Neural progenitor cell (in vitro differentiated cells): ENCODE data around the gene RSPH10B2. TPM values are rescaled to one million over a fixed set of nuclear protein-coding genes. Genes with fewer than 3 reads are reported as not detected.
A peak's percentile ranks its signal among the peaks of the same experiment; 100 is the strongest.
"Not testable (repeated sequence)": the region's sequence is repeated elsewhere in the genome, so short reads cannot be mapped to it uniquely, and the experiment has no call there.

Experiments used
- DNase-seq: peaks from one replicate; pipeline ENCODE4 v3.0.0-alpha.2; 2016; ENCODE audit warnings: low spot score
- H2AFZ ChIP-seq: fragments of 200-600 bp; sonication (generic); replicated peaks from 2 replicates; pipeline ENCODE4 v1.6.1; 2016; ENCODE audit warnings: antibody characterized with exemption
- H3F3A ChIP-seq: fragments of 200-600 bp; sonication (generic); 2 replicates; pipeline ENCODE4 v1.6.1; 2016; ENCODE audit warnings: antibody characterized with exemption, low read depth
- H3K27ac ChIP-seq: fragments of 200-600 bp; sonication (generic); 2 replicates; pipeline ENCODE4 v1.5.1; 2016; ENCODE audit warnings: mild to moderate bottlenecking
- H3K27me3 ChIP-seq: fragments of 200-600 bp; sonication (generic); 2 replicates; pipeline ENCODE4 v1.6.1; 2016; ENCODE audit warnings: mild to moderate bottlenecking, moderate library complexity
- H3K36me3 ChIP-seq: fragments of 200-600 bp; sonication (generic); 2 replicates; pipeline ENCODE4 v1.5.1; 2016
- H3K4me1 ChIP-seq: fragments of 200-600 bp; sonication (generic); 2 replicates; pipeline ENCODE4 v1.6.1; 2016; ENCODE audit warnings: mixed run types
- H3K4me2 ChIP-seq: fragments of 200-600 bp; sonication (generic); 2 replicates; pipeline ENCODE4 v1.6.1; 2016
- H3K4me3 ChIP-seq: fragments of 200-600 bp; sonication (generic); 2 replicates; pipeline ENCODE4 v1.5.1; 2016
- H3K79me2 ChIP-seq: fragments of 200-600 bp; sonication (generic); 2 replicates; pipeline ENCODE4 v1.6.1; 2016; ENCODE audit warnings: low read depth
- H3K9ac ChIP-seq: fragments of 200-600 bp; sonication (generic); 2 replicates; pipeline ENCODE4 v1.6.1; 2016
- H3K9me3 ChIP-seq: fragments of 200-600 bp; sonication (generic); 2 replicates; pipeline ENCODE4 v1.5.1; 2016; ENCODE audit warnings: low read depth
- H4K20me1 ChIP-seq: fragments of 200-600 bp; sonication (generic); 2 replicates; pipeline ENCODE4 v1.6.1; 2016; ENCODE audit warnings: low read depth
- H3K27ac Mint-ChIP-seq: 3 replicates; pipeline ENCODE4 v1.8.0; 2021; ENCODE audit warnings: mixed read lengths
- H3K27me3 Mint-ChIP-seq: 2 replicates; pipeline ENCODE4 v1.8.0; 2022; ENCODE audit warnings: low read depth, mild to moderate bottlenecking, inconsistent platforms, moderate library complexity, mixed read lengths; ENCODE audit not compliant: insufficient read depth
- H3K36me3 Mint-ChIP-seq: 3 replicates; pipeline ENCODE4 v1.8.0; 2021; ENCODE audit warnings: mixed read lengths
- H3K4me1 Mint-ChIP-seq: 3 replicates; pipeline ENCODE4 v1.8.0; 2021; ENCODE audit warnings: mixed read lengths
- H3K4me3 Mint-ChIP-seq: 3 replicates; pipeline ENCODE4 v1.8.0; 2021; ENCODE audit warnings: mild to moderate bottlenecking, moderate library complexity, mixed read lengths
- H3K9me3 Mint-ChIP-seq: 3 replicates; pipeline ENCODE4 v1.8.0; 2020; ENCODE audit warnings: mixed read lengths
- total RNA-seq: library from RNA; depleted of rRNA; stranded (reverse); fragments of >200 nt; gene quantifications from 2 replicates; pipeline ENCODE4 v1.2.3, GENCODE V29; 2015; ENCODE audit warnings: low replicate concordance

Gene RSPH10B2
- total RNA-seq, 1 donor from 2014 or later, result not detected

GRCh38 chr7:6744410-6745100 is 9.3 kb upstream of the RSPH10B2 start:
- not testable (repeated sequence) for H3K4me1 ChIP-seq, DNase-seq, H3K36me3 ChIP-seq, H3K27ac ChIP-seq, H3K9ac ChIP-seq, H2AFZ ChIP-seq, H3K4me3 ChIP-seq, H3F3A ChIP-seq, H3K27me3 Mint-ChIP-seq, H3K9me3 Mint-ChIP-seq, H4K20me1 ChIP-seq, H3K27ac Mint-ChIP-seq, H3K79me2 ChIP-seq, H3K27me3 ChIP-seq, H3K9me3 ChIP-seq, H3K4me2 ChIP-seq, H3K4me1 Mint-ChIP-seq, H3K4me3 Mint-ChIP-seq
- H3K36me3 Mint-ChIP-seq, result peaks cover 14% of the 10 kb centered on the region

- not testable (repeated sequence) for H3K9me3 ChIP-seq, H3K4me3 ChIP-seq, H3K4me1 ChIP-seq, H3F3A ChIP-seq, H3K4me1 Mint-ChIP-seq, H4K20me1 ChIP-seq, H3K4me3 Mint-ChIP-seq, H3K4me2 ChIP-seq, H3K36me3 ChIP-seq, DNase-seq, H3K27ac Mint-ChIP-seq, H3K36me3 Mint-ChIP-seq, H3K9ac ChIP-seq, H3K27me3 Mint-ChIP-seq, H2AFZ ChIP-seq, H3K79me2 ChIP-seq, H3K27ac ChIP-seq, H3K27me3 ChIP-seq, H3K9me3 Mint-ChIP-seq
These were observed 4.6 kb upstream of the RSPH10B2 start for GRCh38 chr7:6749335-6749734.

GRCh38 chr7:6750173-6750572 is 3.7 kb upstream of the RSPH10B2 start:
- H3K27ac Mint-ChIP-seq, H4K20me1 ChIP-seq, H3K9me3 Mint-ChIP-seq, H3K4me3 ChIP-seq, DNase-seq, H3K27me3 ChIP-seq, H2AFZ ChIP-seq, H3K36me3 Mint-ChIP-seq, H3K9me3 ChIP-seq, H3K79me2 ChIP-seq, H3K27ac ChIP-seq, H3K4me2 ChIP-seq, H3F3A ChIP-seq, H3K9ac ChIP-seq, H3K36me3 ChIP-seq, H3K4me1 ChIP-seq, H3K4me1 Mint-ChIP-seq, H3K27me3 Mint-ChIP-seq: not testable (repeated sequence)
- H3K4me3 Mint-ChIP-seq, result peak overlapping the region; percentile 5

- not testable (repeated sequence) for H3K9me3 Mint-ChIP-seq, H3K9ac ChIP-seq, H4K20me1 ChIP-seq, H3F3A ChIP-seq, H3K27ac Mint-ChIP-seq, H3K79me2 ChIP-seq, H3K4me1 ChIP-seq, H2AFZ ChIP-seq, H3K4me3 Mint-ChIP-seq, H3K36me3 ChIP-seq, H3K27me3 Mint-ChIP-seq, H3K27ac ChIP-seq, H3K27me3 ChIP-seq, H3K4me3 ChIP-seq, H3K36me3 Mint-ChIP-seq, H3K4me1 Mint-ChIP-seq, H3K4me2 ChIP-seq, DNase-seq, H3K9me3 ChIP-seq
These were observed 7.3 kb downstream of the RSPH10B2 start for GRCh38 chr7:6761186-6761585.

- H3K27me3 ChIP-seq, H3K9me3 Mint-ChIP-seq, H3K27ac ChIP-seq, H3K9ac ChIP-seq, H3K36me3 Mint-ChIP-seq, H3K4me1 Mint-ChIP-seq, H3K4me2 ChIP-seq, H3K4me3 ChIP-seq, H3K9me3 ChIP-seq, H3K27ac Mint-ChIP-seq, DNase-seq, H3K36me3 ChIP-seq, H4K20me1 ChIP-seq, H3K4me3 Mint-ChIP-seq, H3K27me3 Mint-ChIP-seq, H3K79me2 ChIP-seq, H3K4me1 ChIP-seq, H3F3A ChIP-seq, H2AFZ ChIP-seq: not testable (repeated sequence)
These were observed 27.7 kb downstream of the RSPH10B2 start for GRCh38 chr7:6781581-6781980.

- H3K4me3 ChIP-seq, H3K27me3 Mint-ChIP-seq, H3K4me1 ChIP-seq, H3K4me3 Mint-ChIP-seq, H4K20me1 ChIP-seq, H3K79me2 ChIP-seq, H3K27ac Mint-ChIP-seq, H3F3A ChIP-seq, H3K9ac ChIP-seq, DNase-seq, H3K4me1 Mint-ChIP-seq, H3K27ac ChIP-seq, H3K27me3 ChIP-seq, H3K9me3 Mint-ChIP-seq, H3K36me3 Mint-ChIP-seq, H3K36me3 ChIP-seq, H3K9me3 ChIP-seq, H3K4me2 ChIP-seq, H2AFZ ChIP-seq: not testable (repeated sequence)
These were observed 35.5 kb downstream of the RSPH10B2 start for GRCh38 chr7:6789353-6789752.

GRCh38 chr7:6792113-6792872 is 38.4 kb downstream of the RSPH10B2 start:
- H3K36me3 Mint-ChIP-seq, H3K27me3 ChIP-seq, H3K27ac ChIP-seq, H3K9me3 Mint-ChIP-seq, H3K4me2 ChIP-seq, H3K4me1 Mint-ChIP-seq, H3K9ac ChIP-seq, H3K9me3 ChIP-seq, DNase-seq, H3K4me3 ChIP-seq, H3F3A ChIP-seq, H3K36me3 ChIP-seq, H3K27ac Mint-ChIP-seq, H3K27me3 Mint-ChIP-seq, H2AFZ ChIP-seq, H3K4me3 Mint-ChIP-seq, H3K79me2 ChIP-seq, H4K20me1 ChIP-seq, H3K4me1 ChIP-seq: not testable (repeated sequence)

- not testable (repeated sequence) for H3K4me1 ChIP-seq, H3K4me3 Mint-ChIP-seq, H3K79me2 ChIP-seq, H3F3A ChIP-seq, H3K9me3 Mint-ChIP-seq, H3K9ac ChIP-seq, H3K9me3 ChIP-seq, H3K27ac ChIP-seq, H3K4me2 ChIP-seq, H3K27me3 ChIP-seq, H3K36me3 ChIP-seq, H3K27me3 Mint-ChIP-seq, H3K36me3 Mint-ChIP-seq, H4K20me1 ChIP-seq, H3K4me3 ChIP-seq, H3K4me1 Mint-ChIP-seq, H2AFZ ChIP-seq, H3K27ac Mint-ChIP-seq, DNase-seq
These were observed 40.4 kb downstream of the RSPH10B2 start for GRCh38 chr7:6794276-6794675.
